GM18520 (cell line): Measurements from ENCODE around the gene DHRS4.
"Not testable (repeated sequence)": the region's sequence is repeated elsewhere in the genome, so short reads cannot be mapped to it uniquely, and the experiment has no call there.

Source experiments
- ATAC-seq: cut with Tn5 transposase; IDR thresholded peaks from one replicate; pipeline ENCODE4 v1.9.1; 2021; ENCODE audit not compliant: unreplicated experiment

The DHRS4 gene

GRCh38 chr14:23981951-23982813 lies 28.6 kb downstream of the DHRS4 start:
- not testable (repeated sequence) for ATAC-seq

- ATAC-seq: no peak
Observed at GRCh38 chr14:23984891-23985602, 31.5 kb downstream of the DHRS4 start.

GRCh38 chr14:23988223-23988606 lies 34.6 kb downstream of the DHRS4 start:
- not testable (repeated sequence) for ATAC-seq

- peak; percentile 83 for ATAC-seq
Observed at GRCh38 chr14:23988607-23989363, 35.2 kb downstream of the DHRS4 start, which contains the start of gene DHRS4L2. Gene DHRS4L2 (plus strand): TSS chr14:23988929. CDS start chr14:23988948, 19 bp downstream.

- ATAC-seq: peak; percentile 34
Observed at GRCh38 chr14:23989734-23990445, 36.3 kb downstream of the DHRS4 start.

- not testable (repeated sequence) for ATAC-seq
Observed at GRCh38 chr14:23990961-23991360, 37.4 kb downstream of the DHRS4 start.

GRCh38 chr14:23993042-23993441 lies 39.5 kb downstream of the DHRS4 start:
- ATAC-seq: not testable (repeated sequence)

- ATAC-seq: not testable (repeated sequence)
Observed at GRCh38 chr14:23996009-23996408, 42.4 kb downstream of the DHRS4 start.

- not testable (repeated sequence) for ATAC-seq
Observed at GRCh38 chr14:23996825-23997224, 43.3 kb downstream of the DHRS4 start.

GRCh38 chr14:23999640-24000039 lies 46.1 kb downstream of the DHRS4 start:
- not testable (repeated sequence) for ATAC-seq

- not testable (repeated sequence) for ATAC-seq
Observed at GRCh38 chr14:24001078-24001477, 47.5 kb downstream of the DHRS4 start.

GRCh38 chr14:24001679-24002078 lies 48.1 kb downstream of the DHRS4 start:
- ATAC-seq: not testable (repeated sequence)

- not testable (repeated sequence) for ATAC-seq
Observed at GRCh38 chr14:24006471-24006816, 52.9 kb downstream of the DHRS4 start.

- not testable (repeated sequence) for ATAC-seq
Observed at GRCh38 chr14:24006817-24007652, 53.5 kb downstream of the DHRS4 start.

- no peak for ATAC-seq
Observed at GRCh38 chr14:24011051-24011450, 57.5 kb downstream of the DHRS4 start.

- ATAC-seq: not testable (repeated sequence)
Observed at GRCh38 chr14:24012726-24013273, 59.2 kb downstream of the DHRS4 start.

- no peak for ATAC-seq
Observed at GRCh38 chr14:24013654-24014514, 60.3 kb downstream of the DHRS4 start.

- ATAC-seq: not testable (repeated sequence)
Observed at GRCh38 chr14:24015745-24016144, 62.2 kb downstream of the DHRS4 start.
